Stomach (tissue), 9 donors: ENCODE data around the gene MAPK1. TPM values are rescaled to one million over a fixed set of nuclear protein-coding genes. Genes with fewer than 3 reads are reported as not detected.

Experiments
- DNase-seq, 2 donors: peaks; one replicate each; pipeline versions ENCODE4 v3.0.0 to v3.0.0-alpha.2; 2013 to 2019
- H3K27ac ChIP-seq, 5 donors: fragments of 200-600 bp in 4 of 5; sonication (generic) in 4 of 5; one replicate each; pipeline ENCODE4 v1.5.1; 2013 to 2019; ENCODE audit warnings: mild to moderate bottlenecking in 1 of 5, moderate library complexity in 1 of 5
- H3K27me3 ChIP-seq, 3 donors: fragments of 200-600 bp; sonication (generic); one replicate each; pipeline ENCODE4 v1.5.1; 2017 to 2019; ENCODE audit warnings: mixed run types in 1 of 3
- H3K36me3 ChIP-seq, 4 donors: fragments of 200-600 bp; sonication (generic); 1 replicate in 3 of 4; 2 replicates in 1 of 4; pipeline ENCODE4 v1.5.1; 2016 to 2019
- H3K4me1 ChIP-seq, 4 donors: fragments of 200-600 bp; sonication (generic); one replicate each; pipeline ENCODE4 v1.5.1; 2016 to 2019
- H3K4me3 ChIP-seq, 4 donors: fragments of 200-600 bp; sonication (generic) in 3 of 4; one replicate each; pipeline ENCODE4 v1.5.1; 2016 to 2019; ENCODE audit warnings: mild to moderate bottlenecking in 1 of 4
- H3K9me3 ChIP-seq, 4 donors: fragments of 200-600 bp; sonication (generic); one replicate each; pipeline ENCODE4 v1.5.1; 2016 to 2019
- CTCF ChIP-seq, 7 experiments: fragments of 450-650 bp in 4 of 7; fragments of 200-600 bp in 3 of 7; sonication (generic) in 3 of 7; IDR thresholded peaks; one replicate each; pipeline ENCODE4 v1.5.1; 2016 to 2019; ENCODE audit warnings: antibody characterized with exemption in 7 of 7, control low read depth in 2 of 7, mild to moderate bottlenecking in 1 of 7
- EP300 ChIP-seq: sonication (generic); formaldehyde crosslinking; IDR thresholded peaks from one replicate; pipeline ENCODE4 v1.6.1; 2017; ENCODE audit warnings: antibody characterized with exemption
- POLR2A ChIP-seq, 4 donors: fragments of 450-650 bp; IDR thresholded peaks; one replicate each; pipeline ENCODE4 v1.6.1; 2016; ENCODE audit warnings: antibody characterized with exemption in 4 of 4, control low read depth in 2 of 4, mild to moderate bottlenecking in 1 of 4, moderate library complexity in 1 of 4
- POLR2AphosphoS5 ChIP-seq, 3 donors: sonication (generic); formaldehyde crosslinking; IDR thresholded peaks; one replicate each; pipeline ENCODE4 v1.6.1; 2016; ENCODE audit warnings: antibody characterized with exemption in 3 of 3
- WGBS, 5 donors: extraction: QIAGEN DNeasy Blood & Tissue Kit in 3 of 5; methylation state at CpG; one replicate each; pipeline versions ENCODE4 v1.1.5 to v1.1.7; 2013 to 2018; 5-methylcytosine and 5-hydroxymethylcytosine counted together
- intact Hi-C: fragments of 100-400 bp; cut with DNase I; formaldehyde crosslinking; loops from one replicate; pipeline ENCODE4 v1.15.1; 2023; ENCODE audit warnings: low total_unique reads
- polyA plus RNA-seq, 3 donors: library from polyadenylated mRNA; stranded (reverse); fragments of 200-250 nt; gene quantifications; one replicate each; pipeline ENCODE4 v1.2.3, GENCODE V29; 2013
- small RNA-seq, 4 donors: library from RNA; depleted of rRNA; stranded (forward); fragments of <200 nt; gene quantifications; one replicate each; pipeline ENCODE3, GENCODE V24; 2016
- total RNA-seq, 5 donors: library from RNA; depleted of rRNA; stranded (reverse); fragments of >200 nt; gene quantifications; one replicate each; pipeline versions ENCODE4 v1.1.0 to v1.2.3, GENCODE V29; 2014 to 2016
- donor health status: healthy with polysubstance abuse.
- donor health status: Bipolar disorder and iron deficiency.
- donor health status: healthy.

Gene MAPK1
- total and polyA plus RNA-seq, 8 donors: 10.4 to 81.6 (median 44.2) TPM

- no peak for DNase-seq
- Histone ChIP-seq H3K36me3 (peaks cover 0 to 5% (median 0%) of the 10 kb centered on the region in 4 donors), H3K4me1 (peaks cover 0 to 21% (median 15%) of the 10 kb centered on the region in 4 donors), H3K27ac (no peak overlapping the region), H3K4me3 (no peak overlapping the region), H3K9me3 (no peaks in the 10 kb centered on the region), H3K27me3 (no peaks in the 10 kb centered on the region)
- no peak for TF ChIP-seq EP300
- no peak for TF ChIP-seq POLR2A (IDR thresholded peaks at IDR 0.05)
- TF ChIP-seq CTCF (IDR thresholded peaks at IDR 0.05): no peak
- no peak for TF ChIP-seq POLR2AphosphoS5 (IDR thresholded peaks at IDR 0.05)
- WGBS, 5 donors: 71 to 88% (median 86%) methylated on average over 8 of the region's 8 CpGs
- intact Hi-C loops: loop anchor here (5.0 kb wide), 1 partner anchor 233 kb away; no protein-coding TSS in a partner anchor
Observed at GRCh38 chr22:21709688-21710087, 157.8 kb downstream of the MAPK1 start.

- no peak overlapping the region for H3K4me3 ChIP-seq
- intact Hi-C loops: no loop called here
- H3K9me3 ChIP-seq: no peaks in the 10 kb centered on the region
- WGBS, 5 donors: 94 to 97% (median 95%) methylated on average over 6 of the region's 6 CpGs
- H3K4me1 ChIP-seq: peaks cover 0 to 14% (median 8%) of the 10 kb centered on the region in 4 donors
- no peak for TF ChIP-seq CTCF (IDR thresholded peaks at IDR 0.05)
- TF ChIP-seq POLR2A (IDR thresholded peaks at IDR 0.05): no peak
- no peak for TF ChIP-seq EP300
- TF ChIP-seq POLR2AphosphoS5 (IDR thresholded peaks at IDR 0.05): no peak
- H3K27ac ChIP-seq: no peak overlapping the region
- peaks cover 0 to 5% (median 0%) of the 10 kb centered on the region in 4 donors for H3K36me3 ChIP-seq
- DNase-seq: no peak
- H3K27me3 ChIP-seq: no peaks in the 10 kb centered on the region
Observed at GRCh38 chr22:21708960-21709359, 158.5 kb downstream of the MAPK1 start.

- no peak overlapping the region for H3K27ac ChIP-seq
- H3K4me3 ChIP-seq: no peak overlapping the region
- H3K4me1 ChIP-seq: peaks cover 0 to under 1% (median 0%) of the 10 kb centered on the region in 4 donors
- intact Hi-C loops: no loop called here
- TF ChIP-seq POLR2A (IDR thresholded peaks at IDR 0.05) (no peak), POLR2AphosphoS5 (IDR thresholded peaks at IDR 0.05) (no peak), CTCF (IDR thresholded peaks at IDR 0.05) (no peak), EP300 (no peak)
- no peak for DNase-seq
- H3K27me3 ChIP-seq: no peaks in the 10 kb centered on the region
- peaks cover 0 to 11% (median 3%) of the 10 kb centered on the region in 4 donors for H3K36me3 ChIP-seq
- no peaks in the 10 kb centered on the region for H3K9me3 ChIP-seq
- 52 to 66% (median 58%) methylated on average over 3 of the region's 3 CpGs for WGBS, 5 donors
Observed at GRCh38 chr22:21707677-21708076, 159.8 kb downstream of the MAPK1 start.

Small RNA genes lying within 50 kb of the gene (small RNA-seq; reads per million reads assigned to genes)
- gene RN7SL280P: 0 reads per million in 4 donors
- gene RNA5SP493: 0 reads per million in 4 donors

Other genes starting within 250 kb of the MAPK1 start
- gene YDJC, start 237.6 kb downstream of the MAPK1 start, total RNA-seq: 10 to 100 TPM in 4 of 5 donors, 1 to 10 TPM in 1; 8.1 to 75.3 (median 41.1) TPM
- 10 to 100 TPM; 23.8 to 42.4 (median 35.1) TPM for gene YDJC, start 237.6 kb downstream of the MAPK1 start, polyA plus RNA-seq
- not detected for gene CCDC116, start 234.9 kb downstream of the MAPK1 start, total RNA-seq
- gene CCDC116, start 234.9 kb downstream of the MAPK1 start, polyA plus RNA-seq: under 1 TPM in 2 of 3 donors, not detected in 1; 0.25 to 0.48 TPM
- gene SDF2L1, start 225.3 kb downstream of the MAPK1 start, total RNA-seq: 100 to 1,000 TPM in 1 of 5 donors, 10 to 100 TPM in 2, 1 to 10 TPM in 1, not detected in 1; 4.0 to 101 (median 24.2) TPM
- gene SDF2L1, start 225.3 kb downstream of the MAPK1 start, polyA plus RNA-seq: 10 to 100 TPM; 36.4 to 42.7 (median 39.0) TPM
- gene PPIL2, start 201.6 kb downstream of the MAPK1 start, total RNA-seq: 10 to 100 TPM; 35.0 to 77.9 (median 51.1) TPM
- gene PPIL2, start 201.6 kb downstream of the MAPK1 start, polyA plus RNA-seq: 10 to 100 TPM; 20.6 to 36.0 (median 22.3) TPM
- gene YPEL1, start 131.9 kb downstream of the MAPK1 start, total RNA-seq: 10 to 100 TPM in 1 of 5 donors, 1 to 10 TPM in 3, under 1 TPM in 1; 0.58 to 22.2 (median 5.7) TPM
- 1 to 10 TPM; 2.5 to 4.0 (median 2.7) TPM for gene YPEL1, start 131.9 kb downstream of the MAPK1 start, polyA plus RNA-seq
- gene PPM1F, start 85.2 kb upstream of the MAPK1 start, total RNA-seq: 100 to 1,000 TPM in 1 of 5 donors, 10 to 100 TPM in 4; 12.6 to 285 (median 22.3) TPM
- gene PPM1F, start 85.2 kb upstream of the MAPK1 start, polyA plus RNA-seq: 1 to 10 TPM; 6.7 to 9.9 (median 8.1) TPM
- gene TOP3B, start 115.1 kb upstream of the MAPK1 start, total RNA-seq: 100 to 1,000 TPM in 1 of 5 donors, 10 to 100 TPM in 4; 25.0 to 509 (median 38.5) TPM
- 10 to 100 TPM in 1 of 3 donors, 1 to 10 TPM in 2; 3.8 to 13.8 (median 5.9) TPM for gene TOP3B, start 115.1 kb upstream of the MAPK1 start, polyA plus RNA-seq